Activated CD4-positive, alpha-beta T cell treated with anti-CD3 and anti-CD28 coated beads, Interleukin-2, amount 10 ng/mL, durations not matched to agents 7 days and 5 days (primary cell): ENCODE results near the gene RPS6KA2. TPM values are rescaled to one million over a fixed set of nuclear protein-coding genes. Genes with fewer than 3 reads are reported as not detected.

Experiments
- CTCF ChIA-PET: fragments of 350-600 bp; sonication (Branson Sonifier 250); formaldehyde crosslinking; loops from one replicate; lab custom pipeline; 2021; ENCODE audit warnings: antibody characterized with exemption; lab: Charles Lee
- POLR2A ChIA-PET: fragments of 350-600 bp; sonication (Branson Sonifier 250); formaldehyde crosslinking; loops from one replicate; lab custom pipeline; 2021; ENCODE audit warnings: antibody characterized with exemption; lab: Charles Lee
- DNase-seq: peaks from one replicate; pipeline ENCODE4 v3.0.0-alpha.2; 2020
- H3K27ac Mint-ChIP-seq: one replicate; pipeline ENCODE4 v1.8.0; 2021; ENCODE audit warnings: mild to moderate bottlenecking, moderate library complexity, mixed read lengths
- H3K27me3 Mint-ChIP-seq: one replicate; pipeline ENCODE4 v1.8.0; 2021; ENCODE audit warnings: mixed read lengths
- H3K36me3 Mint-ChIP-seq: one replicate; pipeline ENCODE4 v1.8.0; 2021; ENCODE audit warnings: low read depth, mixed read lengths
- H3K4me1 Mint-ChIP-seq: one replicate; pipeline ENCODE4 v1.8.0; 2021; ENCODE audit warnings: mixed read lengths
- H3K4me3 Mint-ChIP-seq: one replicate; pipeline ENCODE4 v1.8.0; 2021; ENCODE audit warnings: mild to moderate bottlenecking, moderate library complexity, mixed read lengths
- H3K9me3 Mint-ChIP-seq: one replicate; pipeline ENCODE4 v1.8.0; 2021; ENCODE audit warnings: mixed read lengths
- total RNA-seq, 2 experiments: library from RNA; stranded (reverse); gene quantifications; one replicate each; pipeline ENCODE4 v1.2.3, GENCODE V29; 2021

RPS6KA2 gene
- total RNA-seq, 2 experiments from 2014 or later: 3.6 to 4.0 TPM

DNA sequence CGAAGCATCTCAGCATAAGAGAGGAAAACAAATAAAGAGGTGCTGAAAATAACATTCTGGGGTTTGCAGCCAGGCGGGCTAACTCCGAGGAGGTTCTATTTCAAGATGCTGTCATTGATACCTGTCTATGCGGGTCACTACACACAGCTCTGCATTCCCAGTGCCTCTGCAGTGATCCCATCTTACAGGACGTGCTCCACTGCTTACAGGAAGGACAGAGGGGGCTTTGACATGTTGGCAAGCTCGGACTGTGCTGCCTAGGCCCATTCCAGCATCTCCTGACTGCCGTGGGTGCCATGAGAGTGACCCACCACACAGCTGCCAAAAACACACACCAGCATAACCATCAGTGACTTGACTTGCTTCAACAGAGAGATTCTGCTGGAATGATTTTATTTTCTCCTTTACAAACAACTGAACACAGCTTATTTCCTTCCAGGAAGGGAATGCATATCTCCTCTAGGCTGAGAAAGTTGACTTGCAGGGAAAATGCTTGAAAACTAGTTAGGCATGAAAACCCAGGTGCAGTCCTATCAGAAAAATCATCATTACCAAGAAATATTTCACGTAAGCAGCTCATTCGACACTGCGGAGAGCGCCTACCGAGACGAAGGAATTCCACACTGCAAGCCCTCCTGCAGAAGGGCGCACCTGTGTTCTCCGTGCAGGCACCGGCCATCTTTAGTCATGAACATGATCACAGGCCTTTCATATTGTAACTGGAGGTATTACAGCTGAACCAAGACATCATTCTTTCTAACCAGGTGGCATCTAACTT lies 103.1 kb downstream of the RPS6KA2 start:
- Mint-ChIP-seq H3K36me3 (no peaks in the 10 kb centered on the region), H3K4me1 (no peaks in the 10 kb centered on the region), H3K27ac (no peak overlapping the region), H3K4me3 (no peak overlapping the region), H3K9me3 (peaks cover 6% of the 10 kb centered on the region), H3K27me3 (no peaks in the 10 kb centered on the region)
- POLR2A ChIA-PET: no interaction called here
- no peak for DNase-seq
- CTCF ChIA-PET: interaction anchor here (1.2 to 1.7 kb wide), 2 partner anchors 9 to 12 kb away, joined by 3 to 4 read pairs; no protein-coding TSS in a partner anchor

DNA sequence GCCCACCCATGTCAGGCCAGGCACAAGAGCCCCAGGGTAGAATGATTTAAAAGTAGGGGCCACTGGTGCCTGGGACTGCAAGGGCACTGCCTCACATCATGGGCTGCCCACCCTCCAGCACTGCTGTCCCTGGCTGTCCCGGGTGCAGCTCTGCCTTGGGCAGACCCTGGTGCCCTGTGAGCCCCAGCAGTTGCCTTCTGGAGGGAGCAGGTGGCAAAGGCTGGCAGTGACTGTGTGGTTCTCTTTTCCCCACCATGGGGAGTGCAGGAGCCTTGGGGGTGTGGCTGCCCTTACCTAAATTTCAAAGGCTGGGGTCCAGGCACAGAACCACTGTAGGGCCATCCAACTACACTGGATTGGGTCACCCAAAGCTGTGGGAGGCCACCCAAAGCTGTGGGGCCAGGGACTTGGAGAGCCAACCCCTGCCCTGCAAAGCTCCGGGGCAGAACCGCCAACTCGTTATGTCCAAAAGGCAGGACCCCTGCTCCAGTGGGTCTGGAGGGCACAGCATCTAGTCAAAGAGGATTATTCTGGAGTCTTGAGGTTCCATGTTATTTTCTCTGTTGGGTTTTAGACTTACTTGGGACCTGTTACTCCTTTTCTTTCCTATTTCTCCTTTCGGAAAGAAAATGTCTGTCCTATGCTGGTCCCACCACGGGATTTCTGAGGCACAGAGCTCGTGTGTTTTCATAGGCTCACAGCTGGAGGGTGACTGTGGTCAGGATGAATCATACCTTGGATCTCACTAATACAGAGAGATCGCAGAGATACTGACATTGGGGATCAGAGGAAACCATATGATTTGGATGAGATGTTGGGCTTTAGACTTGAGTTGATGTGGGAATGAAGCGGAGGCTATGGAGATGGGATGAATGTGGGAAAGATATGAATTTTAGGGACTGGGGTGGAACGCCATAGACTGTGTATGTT lies 105.9 kb downstream of the RPS6KA2 start:
- H3K36me3 Mint-ChIP-seq: no peaks in the 10 kb centered on the region
- no peak overlapping the region for H3K4me3 Mint-ChIP-seq
- CTCF ChIA-PET: interaction anchor here (1.1 kb wide), 1 partner anchor 34 kb away, joined by 3 read pairs; no protein-coding TSS in a partner anchor
- DNase-seq: no peak
- POLR2A ChIA-PET: no interaction called here
- no peaks in the 10 kb centered on the region for H3K4me1 Mint-ChIP-seq
- H3K27ac Mint-ChIP-seq: no peak overlapping the region
- no peaks in the 10 kb centered on the region for H3K27me3 Mint-ChIP-seq
- peaks cover 4% of the 10 kb centered on the region for H3K9me3 Mint-ChIP-seq

DNA sequence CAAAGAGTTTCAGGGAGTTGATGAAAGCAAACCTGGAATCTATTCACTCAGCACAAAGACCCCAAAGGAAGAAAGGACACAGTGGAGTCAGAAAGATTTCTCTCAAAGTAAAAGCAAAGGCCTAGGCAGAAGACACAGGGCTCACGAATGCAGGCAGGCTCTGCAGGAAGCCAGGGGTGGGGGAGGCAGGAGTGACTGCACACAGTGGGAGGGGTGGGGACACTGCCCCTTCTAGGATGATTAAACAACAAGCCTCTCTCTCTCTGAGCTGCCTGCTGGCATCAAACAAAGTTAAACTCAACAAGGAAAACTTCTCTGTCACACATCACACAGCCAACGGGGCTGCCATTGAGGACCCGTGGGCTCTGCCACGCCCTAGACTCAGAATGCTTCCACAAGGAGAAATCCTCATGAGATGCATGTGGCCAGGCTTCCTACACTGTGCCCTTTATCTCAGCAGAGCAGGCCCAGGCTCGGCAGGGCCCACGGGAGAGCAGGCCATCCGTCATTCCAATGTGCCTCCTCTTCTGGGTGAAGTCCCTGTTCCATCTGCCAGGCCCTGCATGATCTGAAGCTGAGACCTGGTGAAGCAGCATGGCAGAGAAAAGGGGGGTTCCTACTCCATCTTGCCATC lies 110.7 kb downstream of the RPS6KA2 start:
- ChIA-PET CTCF (no interaction called here), POLR2A (no interaction called here)
- DNase-seq: no peak
- H3K36me3 Mint-ChIP-seq: no peaks in the 10 kb centered on the region
- H3K27me3 Mint-ChIP-seq: no peaks in the 10 kb centered on the region
- H3K27ac Mint-ChIP-seq: no peak overlapping the region
- H3K4me1 Mint-ChIP-seq: peaks cover 2% of the 10 kb centered on the region
- H3K9me3 Mint-ChIP-seq: peaks cover 4% of the 10 kb centered on the region
- no peak overlapping the region for H3K4me3 Mint-ChIP-seq

DNA sequence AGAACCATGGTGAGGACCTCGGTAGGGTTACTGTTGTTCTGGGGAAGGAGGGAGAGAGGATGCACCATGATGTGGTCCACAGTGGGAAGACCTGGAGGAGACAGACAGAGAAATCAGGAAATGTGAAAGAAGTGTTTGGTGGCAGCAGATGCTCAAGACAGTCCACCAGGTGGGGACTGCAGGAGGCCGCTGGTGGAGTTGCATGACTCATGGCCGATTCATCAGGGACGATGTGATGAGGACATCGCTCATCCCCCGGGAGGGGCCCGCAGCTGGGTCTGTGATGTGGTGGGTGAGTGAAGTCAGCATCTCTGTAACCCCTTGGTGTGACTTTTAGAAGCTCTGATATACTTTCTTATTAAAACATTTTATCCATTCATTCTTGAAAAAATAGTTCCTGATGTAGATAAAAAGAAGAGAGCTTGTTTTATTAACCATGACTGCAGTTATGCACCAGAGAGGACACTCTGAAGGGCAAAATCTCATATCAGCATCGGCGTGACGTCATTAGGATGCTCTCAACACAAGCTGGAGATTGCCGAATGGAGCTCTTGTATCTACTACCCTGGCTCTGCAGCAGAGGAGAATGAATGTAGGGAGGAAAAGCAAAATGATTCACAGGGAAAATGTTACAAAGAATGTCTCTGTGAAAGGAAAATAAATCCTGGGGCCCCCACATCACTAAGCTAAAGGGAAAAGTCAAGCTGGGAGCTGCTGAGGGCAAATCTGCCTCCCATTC lies 111.8 kb downstream of the RPS6KA2 start:
- CTCF ChIA-PET: interaction anchor here (0.6 to 0.8 kb wide), 2 partner anchors 26 to 648 kb away, joined by 3 to 5 read pairs; no protein-coding TSS in a partner anchor
- no peak for DNase-seq
- no peaks in the 10 kb centered on the region for H3K27me3 Mint-ChIP-seq
- no peak overlapping the region for H3K4me3 Mint-ChIP-seq
- peak overlapping the region; percentile 16 for H3K27ac Mint-ChIP-seq
- peaks cover 2% of the 10 kb centered on the region for H3K4me1 Mint-ChIP-seq
- H3K9me3 Mint-ChIP-seq: peaks cover under 1% of the 10 kb centered on the region
- H3K36me3 Mint-ChIP-seq: no peaks in the 10 kb centered on the region
- POLR2A ChIA-PET: no interaction called here

DNA sequence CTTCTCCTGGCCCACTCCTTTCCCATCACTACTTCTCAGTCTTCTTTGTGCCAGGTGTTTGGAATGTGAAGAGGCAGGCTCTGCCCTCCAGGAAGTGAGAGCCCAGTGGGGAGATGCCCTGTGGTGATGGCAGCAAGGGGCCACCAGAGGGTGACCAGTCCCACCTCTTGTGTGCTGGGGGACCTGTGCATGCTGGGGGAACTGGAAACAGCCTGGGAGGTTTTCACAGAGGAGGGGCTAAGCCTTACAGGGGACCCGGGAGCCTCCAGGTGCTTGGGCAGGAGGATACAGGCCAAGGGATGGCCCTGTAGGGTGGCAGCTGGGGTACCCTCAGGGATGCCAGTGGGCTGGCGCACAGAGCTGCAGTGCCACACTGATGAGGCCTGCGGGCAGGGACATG lies 112.9 kb downstream of the RPS6KA2 start:
- Mint-ChIP-seq H3K9me3 (no peaks in the 10 kb centered on the region), H3K27ac (peak overlapping the region; percentile 7), H3K36me3 (no peaks in the 10 kb centered on the region), H3K27me3 (no peaks in the 10 kb centered on the region), H3K4me1 (peaks cover 2% of the 10 kb centered on the region), H3K4me3 (no peak overlapping the region)
- ChIA-PET CTCF (no interaction called here), POLR2A (no interaction called here)
- DNase-seq: no peak

DNA sequence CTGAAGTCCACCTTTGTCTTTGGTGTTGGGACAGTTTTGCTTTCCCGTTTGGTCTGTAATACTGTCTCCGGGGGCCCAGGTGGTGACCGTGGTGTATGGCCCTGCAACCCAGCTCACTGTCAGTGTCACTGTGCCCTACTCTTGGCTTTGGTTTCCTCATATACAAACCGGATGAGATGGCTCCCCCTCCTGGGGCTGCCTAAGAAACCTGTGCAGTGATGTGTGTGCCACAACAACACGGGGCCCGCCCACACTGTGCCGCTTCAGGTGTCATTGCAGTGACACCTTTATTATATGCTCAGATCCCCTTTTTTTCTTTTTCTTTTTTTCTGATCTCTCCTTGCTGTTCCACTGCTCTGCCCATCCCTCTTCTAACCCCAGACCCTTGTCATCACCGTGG lies 114.5 kb downstream of the RPS6KA2 start:
- ChIA-PET CTCF (interaction anchor here (1.4 kb wide), 1 partner anchor 13 kb away, joined by 4 read pairs; no protein-coding TSS in a partner anchor), POLR2A (interaction anchor here (0.7 kb wide), 1 partner anchor 72 kb away, joined by 3 read pairs; no protein-coding TSS in a partner anchor)
- H3K27me3 Mint-ChIP-seq: no peaks in the 10 kb centered on the region
- no peaks in the 10 kb centered on the region for H3K36me3 Mint-ChIP-seq
- H3K27ac Mint-ChIP-seq: no peak overlapping the region
- H3K4me1 Mint-ChIP-seq: peaks cover 2% of the 10 kb centered on the region
- DNase-seq: peak; percentile 30
- H3K4me3 Mint-ChIP-seq: no peak overlapping the region
- H3K9me3 Mint-ChIP-seq: no peaks in the 10 kb centered on the region

DNA sequence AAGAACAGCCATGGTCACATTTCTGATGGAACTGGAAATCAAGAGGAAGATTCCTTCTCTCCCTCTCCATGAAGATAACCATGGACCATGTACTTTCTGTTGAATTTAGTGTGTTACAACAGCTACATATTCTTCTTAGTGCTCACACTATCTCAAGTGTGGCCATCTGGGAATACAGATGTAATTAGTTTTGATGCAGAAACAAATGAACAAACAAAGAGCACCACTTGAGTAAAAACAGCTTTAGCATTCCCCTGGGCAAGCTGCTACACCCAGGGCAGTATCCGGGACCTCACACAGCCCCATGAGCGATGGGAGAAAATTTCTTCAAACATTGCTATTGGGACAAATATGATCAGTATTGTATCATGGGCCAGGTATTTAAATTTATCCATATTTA lies 115.7 kb downstream of the RPS6KA2 start:
- Mint-ChIP-seq H3K9me3 (no peaks in the 10 kb centered on the region), H3K4me3 (no peak overlapping the region), H3K36me3 (no peaks in the 10 kb centered on the region), H3K27me3 (no peaks in the 10 kb centered on the region), H3K4me1 (peaks cover 2% of the 10 kb centered on the region), H3K27ac (no peak overlapping the region)
- POLR2A ChIA-PET: no interaction called here
- CTCF ChIA-PET: no interaction called here
- DNase-seq: no peak

DNA sequence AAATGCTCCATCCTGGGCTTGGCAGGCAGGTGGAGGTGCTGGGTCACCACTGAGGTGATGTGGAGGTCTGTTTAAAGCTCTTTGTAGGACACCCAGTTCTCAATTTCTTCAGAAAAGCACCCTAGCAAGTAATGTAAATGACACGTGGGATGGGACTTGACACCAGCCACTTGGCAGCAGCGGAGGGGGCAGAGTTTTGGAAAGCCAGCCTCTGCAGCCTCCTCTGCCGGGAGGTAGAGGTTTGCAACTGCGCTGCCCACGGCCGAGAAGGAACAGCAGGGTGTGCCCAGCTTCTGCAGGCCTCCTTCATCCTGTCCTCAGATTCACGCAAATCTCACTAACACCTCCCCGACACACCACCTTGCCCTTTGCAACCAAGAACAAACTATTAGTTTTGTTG lies 117.9 kb downstream of the RPS6KA2 start:
- H3K4me3 Mint-ChIP-seq: no peak overlapping the region
- H3K36me3 Mint-ChIP-seq: no peaks in the 10 kb centered on the region
- ChIA-PET CTCF (no interaction called here), POLR2A (no interaction called here)
- H3K27ac Mint-ChIP-seq: no peak overlapping the region
- no peak for DNase-seq
- no peaks in the 10 kb centered on the region for H3K9me3 Mint-ChIP-seq
- H3K4me1 Mint-ChIP-seq: peaks cover 2% of the 10 kb centered on the region
- H3K27me3 Mint-ChIP-seq: no peaks in the 10 kb centered on the region

DNA sequence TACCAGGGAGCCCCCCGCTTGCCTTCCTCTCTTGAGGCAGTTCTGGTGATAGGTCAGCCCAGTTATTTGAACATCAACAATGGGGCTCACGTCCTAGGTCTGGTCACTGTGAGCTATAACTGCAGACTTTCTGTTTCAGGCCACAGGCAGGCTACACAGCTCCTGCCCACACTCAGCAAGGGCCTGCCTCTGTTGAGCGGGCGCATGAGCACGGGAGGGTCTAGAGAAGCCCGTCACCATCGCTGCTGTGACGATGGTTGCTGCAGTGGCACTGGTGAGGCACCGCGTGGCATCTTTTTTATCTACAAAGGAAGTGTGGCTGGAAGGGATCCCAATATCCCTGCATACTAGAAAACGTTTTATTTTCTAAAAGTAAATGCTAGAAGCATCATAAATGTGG lies 118.3 kb downstream of the RPS6KA2 start:
- POLR2A ChIA-PET: no interaction called here
- Mint-ChIP-seq H3K9me3 (no peaks in the 10 kb centered on the region), H3K36me3 (no peaks in the 10 kb centered on the region), H3K27me3 (no peaks in the 10 kb centered on the region), H3K4me3 (no peak overlapping the region), H3K4me1 (peaks cover 2% of the 10 kb centered on the region), H3K27ac (no peak overlapping the region)
- no peak for DNase-seq
- CTCF ChIA-PET: no interaction called here

DNA sequence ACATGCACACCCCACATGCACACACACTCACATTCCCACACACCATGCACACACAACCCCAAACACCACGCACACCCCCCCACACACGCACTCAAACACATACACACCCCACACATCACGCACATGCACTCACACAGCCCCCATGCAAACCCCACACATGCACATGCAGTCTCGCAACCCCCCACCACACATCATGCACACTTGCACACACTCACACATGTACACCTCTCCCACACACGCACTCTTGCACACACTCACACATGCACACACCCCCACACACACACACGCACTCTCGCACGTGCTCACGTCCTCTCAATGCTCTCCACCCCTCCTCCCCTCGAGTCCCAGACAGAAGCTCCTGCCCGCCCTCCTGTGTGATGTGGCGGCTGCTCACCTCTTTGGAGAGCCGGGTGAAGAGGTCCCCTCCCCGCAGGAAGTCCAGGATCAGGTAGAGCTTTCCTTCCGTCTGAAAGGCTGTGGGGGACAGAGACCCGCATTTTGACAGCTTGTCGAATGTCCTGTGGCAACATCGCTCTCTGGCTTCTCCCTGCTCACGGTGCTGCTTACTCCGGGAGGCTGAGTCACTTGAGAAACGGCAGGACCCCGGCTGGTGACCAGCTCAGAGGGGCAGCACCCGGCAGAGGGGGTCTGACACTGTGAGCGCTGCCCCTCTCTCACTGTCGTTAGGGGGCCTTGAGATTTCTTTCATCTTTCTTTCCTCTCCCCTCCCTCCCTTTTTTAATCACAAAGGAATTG lies 119.1 kb downstream of the RPS6KA2 start:
- H3K4me1 Mint-ChIP-seq: peaks cover 2% of the 10 kb centered on the region
- DNase-seq: no peak
- CTCF ChIA-PET: no interaction called here
- no peak overlapping the region for H3K27ac Mint-ChIP-seq
- H3K27me3 Mint-ChIP-seq: no peaks in the 10 kb centered on the region
- H3K9me3 Mint-ChIP-seq: no peaks in the 10 kb centered on the region
- no peak overlapping the region for H3K4me3 Mint-ChIP-seq
- H3K36me3 Mint-ChIP-seq: no peaks in the 10 kb centered on the region
- POLR2A ChIA-PET: no interaction called here

DNA sequence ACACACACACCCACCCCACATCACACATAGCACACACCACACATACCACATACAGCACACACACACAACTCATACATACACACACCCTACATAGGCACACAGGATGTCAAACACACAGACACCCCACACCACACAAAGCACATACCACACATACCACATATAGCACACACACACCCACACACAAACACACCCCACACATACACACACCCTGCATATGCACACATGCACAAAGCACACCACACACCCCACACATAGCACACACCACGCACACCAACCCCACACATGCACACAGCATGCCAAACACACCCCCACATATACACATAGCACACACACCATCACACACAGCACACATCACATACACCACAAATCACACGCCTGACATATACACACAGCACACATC lies 119.7 kb downstream of the RPS6KA2 start:
- Mint-ChIP-seq H3K27me3 (no peaks in the 10 kb centered on the region), H3K4me1 (peaks cover 2% of the 10 kb centered on the region), H3K27ac (no peak overlapping the region), H3K36me3 (no peaks in the 10 kb centered on the region), H3K9me3 (no peaks in the 10 kb centered on the region), H3K4me3 (no peak overlapping the region)
- CTCF ChIA-PET: no interaction called here
- DNase-seq: no peak
- POLR2A ChIA-PET: no interaction called here
